AML-193 (cell line): ENCODE measurements around the gene MTR.
A peak's percentile ranks its signal among the peaks of the same experiment; 100 is the strongest.
"Not testable (repeated sequence)": the region's sequence is repeated elsewhere in the genome, so short reads cannot be mapped to it uniquely, and the experiment has no call there.

ENCODE experiments used
- DNase-seq, 2 experiments: peaks; one replicate each; lab custom pipeline; 2025; lab: John Stamatoyannopoulos, UW

Gene MTR

GRCh38 chr1:236904892-236905741 is 110.0 kb downstream of the MTR start:
- peak; percentile 20 to 38 for DNase-seq

- no peak for DNase-seq
Observed at GRCh38 chr1:236907205-236907604, 112.1 kb downstream of the MTR start.

GRCh38 chr1:236908669-236909068 is 113.6 kb downstream of the MTR start:
- no peak for DNase-seq

GRCh38 chr1:236911047-236911446 is 116.0 kb downstream of the MTR start:
- DNase-seq = not testable (repeated sequence)

- DNase-seq = no peak
Observed at GRCh38 chr1:236913371-236914037, 118.4 kb downstream of the MTR start.

GRCh38 chr1:236914375-236914774 is 119.3 kb downstream of the MTR start:
- DNase-seq = no peak

- no peak for DNase-seq
Observed at GRCh38 chr1:236916131-236916800, 121.2 kb downstream of the MTR start.

- DNase-seq = no peak
Observed at GRCh38 chr1:236917448-236917847, 122.4 kb downstream of the MTR start.

- no peak for DNase-seq
Observed at GRCh38 chr1:236920286-236920894, 125.3 kb downstream of the MTR start.

- DNase-seq = no peak
Observed at GRCh38 chr1:236921610-236922009, 126.5 kb downstream of the MTR start.

- DNase-seq = no peak
Observed at GRCh38 chr1:236922190-236922589, 127.1 kb downstream of the MTR start.

GRCh38 chr1:236925386-236925785 is 130.3 kb downstream of the MTR start:
- no peak for DNase-seq

- no peak for DNase-seq
Observed at GRCh38 chr1:236930503-236930902, 135.4 kb downstream of the MTR start.

GRCh38 chr1:236938760-236939159 is 143.7 kb downstream of the MTR start:
- no peak for DNase-seq

- no peak for DNase-seq
Observed at GRCh38 chr1:236942431-236942830, 147.3 kb downstream of the MTR start.

GRCh38 chr1:236944556-236944955 is 149.5 kb downstream of the MTR start:
- no peak for DNase-seq

GRCh38 chr1:236945002-236945401 is 149.9 kb downstream of the MTR start:
- DNase-seq = no peak

GRCh38 chr1:236947794-236948193 is 152.7 kb downstream of the MTR start:
- no peak for DNase-seq

- no peak for DNase-seq
Observed at GRCh38 chr1:236948381-236948780, 153.3 kb downstream of the MTR start.

GRCh38 chr1:236948996-236949395 is 153.9 kb downstream of the MTR start:
- DNase-seq = no peak

- no peak for DNase-seq
Observed at GRCh38 chr1:236950365-236950764, 155.3 kb downstream of the MTR start.

GRCh38 chr1:236951672-236952071 is 156.6 kb downstream of the MTR start:
- DNase-seq = no peak
